Stimulated activated naive CD8-positive, alpha-beta T cell treated with anti-CD3 and anti-CD28 coated beads, Interleukin-15, amount 100 ng/mL, for 72 hours (primary cell): ENCODE results near the gene CLTA.

Experiments used
- ATAC-seq: fragments of 150-1000 bp; cut with Tn5 transposase; 2 replicates; pipeline ENCODE4 v1.10.0; 2021; ENCODE audit warnings: mild to moderate bottlenecking, moderate library complexity
- DNase-seq, 2 donors: peaks; one replicate each; pipeline ENCODE4 v3.0.0; 2021 to 2022
- H3K27ac Mint-ChIP-seq, 2 donors: one replicate each; pipeline ENCODE4 v1.8.0; 2022; ENCODE audit warnings: mild to moderate bottlenecking in 2 of 2, mixed read lengths in 2 of 2, moderate library complexity in 2 of 2
- H3K27me3 Mint-ChIP-seq: one replicate; pipeline ENCODE4 v1.8.0; 2022; ENCODE audit warnings: mixed read lengths
- H3K4me1 Mint-ChIP-seq: one replicate; pipeline ENCODE4 v1.8.0; 2022; ENCODE audit warnings: mild to moderate bottlenecking, mixed read lengths
- H3K4me3 Mint-ChIP-seq, 2 donors: one replicate each; pipeline ENCODE4 v1.8.0; 2022; ENCODE audit warnings: mild to moderate bottlenecking in 2 of 2, mixed read lengths in 2 of 2, moderate library complexity in 1 of 2
- H3K9me3 Mint-ChIP-seq, 2 donors: one replicate each; pipeline ENCODE4 v1.8.0; 2022; ENCODE audit warnings: mixed read lengths in 2 of 2

Gene CLTA, protein sequence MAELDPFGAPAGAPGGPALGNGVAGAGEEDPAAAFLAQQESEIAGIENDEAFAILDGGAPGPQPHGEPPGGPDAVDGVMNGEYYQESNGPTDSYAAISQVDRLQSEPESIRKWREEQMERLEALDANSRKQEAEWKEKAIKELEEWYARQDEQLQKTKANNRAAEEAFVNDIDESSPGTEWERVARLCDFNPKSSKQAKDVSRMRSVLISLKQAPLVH

DNA sequence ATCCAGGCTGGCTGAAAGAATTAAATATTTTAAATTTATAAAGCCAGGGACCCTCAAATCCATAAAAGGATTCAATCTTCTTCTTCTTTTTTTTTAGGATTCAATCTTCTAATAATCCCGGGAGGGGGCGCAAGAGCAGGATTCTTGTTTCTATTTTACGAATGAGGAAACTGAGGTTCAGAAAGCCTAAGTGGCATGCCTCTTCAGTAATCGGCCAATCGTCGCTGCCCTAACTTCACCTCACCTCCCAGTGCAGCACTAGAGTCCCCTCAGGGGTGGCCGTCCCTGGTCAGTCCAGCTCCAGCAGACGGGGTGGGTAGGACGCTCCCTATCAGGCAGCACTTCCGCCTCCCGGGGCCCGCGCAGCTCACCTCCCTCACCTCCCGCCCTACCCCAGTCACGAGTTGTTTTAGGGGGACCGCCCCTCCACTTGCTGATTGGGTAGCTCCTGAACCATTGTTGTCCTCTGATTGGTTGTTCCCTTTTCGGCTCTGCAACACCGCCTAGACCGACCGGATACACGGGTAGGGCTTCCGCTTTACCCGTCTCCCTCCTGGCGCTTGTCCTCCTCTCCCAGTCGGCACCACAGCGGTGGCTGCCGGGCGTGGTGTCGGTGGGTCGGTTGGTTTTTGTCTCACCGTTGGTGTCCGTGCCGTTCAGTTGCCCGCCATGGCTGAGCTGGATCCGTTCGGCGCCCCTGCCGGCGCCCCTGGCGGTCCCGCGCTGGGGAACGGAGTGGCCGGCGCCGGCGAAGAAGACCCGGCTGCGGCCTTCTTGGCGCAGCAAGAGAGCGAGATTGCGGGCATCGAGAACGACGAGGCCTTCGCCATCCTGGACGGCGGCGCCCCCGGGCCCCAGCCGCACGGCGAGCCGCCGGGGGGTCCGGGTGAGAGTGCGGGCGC is at the start of gene CLTA:
Gene CLTA (plus strand): TSS at position 534 of the 902 bp plus-strand sequence. CDS start 136 bp downstream, at position 670.
- peak within 1 kb of the TSS; percentile 87 to 97 for H3K4me3 Mint-ChIP-seq
- H3K27me3 Mint-ChIP-seq: peaks cover 14% of the 10 kb centered on the region
- peak within 1 kb of the TSS; percentile 94 to 97 for H3K27ac Mint-ChIP-seq
- DNase-seq (peak; percentile 91 to 96), ATAC-seq (peak; percentile 99)
- no peaks in the 10 kb centered on the region for H3K9me3 Mint-ChIP-seq
- peaks cover 50% of the 10 kb centered on the region for H3K4me1 Mint-ChIP-seq

DNA sequence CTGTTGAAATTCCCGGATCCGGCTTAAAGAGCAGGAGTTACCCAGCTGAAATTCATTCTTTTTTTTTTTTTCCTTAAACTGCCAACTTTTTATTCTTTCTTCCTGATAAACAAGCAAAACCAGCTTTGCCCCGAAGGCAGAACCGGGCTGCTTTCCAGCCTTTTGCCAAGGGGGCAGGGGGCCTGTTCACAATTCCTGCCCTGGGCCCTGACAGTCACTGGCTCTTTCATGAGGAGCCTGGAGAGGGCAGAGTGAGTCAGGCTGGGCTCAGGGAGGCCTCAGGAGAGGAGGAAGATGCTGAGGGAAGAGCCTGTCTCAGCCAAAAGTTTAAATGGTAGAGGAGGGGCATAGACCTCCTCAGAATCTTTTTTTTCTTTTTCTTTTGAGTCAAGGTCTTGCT is 49.4 kb upstream of the CLTA start:
- H3K27ac Mint-ChIP-seq: peak overlapping the region in 1 of 2 donors; percentile 29

DNA sequence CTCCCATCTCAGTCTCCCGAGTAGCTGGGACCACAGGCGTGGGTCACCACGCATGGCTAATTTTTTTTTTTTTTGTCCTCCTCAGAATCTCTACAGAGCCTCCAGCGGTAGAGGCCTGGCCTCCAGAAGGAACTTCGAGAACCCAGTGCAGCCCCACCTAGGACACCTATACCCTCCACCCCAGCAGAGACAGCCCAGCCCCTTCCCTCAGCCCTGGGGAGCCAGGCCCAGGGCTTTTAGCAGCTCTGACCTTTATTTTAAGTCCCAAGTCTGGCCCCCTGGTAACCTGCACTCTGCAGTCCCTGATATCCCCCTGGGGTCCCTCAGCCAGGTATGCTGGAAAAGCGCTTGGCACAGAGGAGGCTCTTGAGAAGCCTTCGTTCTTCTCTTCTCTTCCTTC is 49.0 kb upstream of the CLTA start:
- peak overlapping the region in 1 of 2 donors; percentile 52 for H3K4me3 Mint-ChIP-seq

More for the DNA sequence above, 49.4 kb upstream of the CLTA start:
- H3K4me1 Mint-ChIP-seq: peaks cover 91% of the 10 kb centered on the region
- ATAC-seq: no peak
- DNase-seq: no peak
- H3K9me3 Mint-ChIP-seq: peaks cover 11 to 13% of the 10 kb centered on the region in 2 donors
- H3K4me3 Mint-ChIP-seq: no peak overlapping the region
- H3K27me3 Mint-ChIP-seq: peaks cover 13% of the 10 kb centered on the region

DNA sequence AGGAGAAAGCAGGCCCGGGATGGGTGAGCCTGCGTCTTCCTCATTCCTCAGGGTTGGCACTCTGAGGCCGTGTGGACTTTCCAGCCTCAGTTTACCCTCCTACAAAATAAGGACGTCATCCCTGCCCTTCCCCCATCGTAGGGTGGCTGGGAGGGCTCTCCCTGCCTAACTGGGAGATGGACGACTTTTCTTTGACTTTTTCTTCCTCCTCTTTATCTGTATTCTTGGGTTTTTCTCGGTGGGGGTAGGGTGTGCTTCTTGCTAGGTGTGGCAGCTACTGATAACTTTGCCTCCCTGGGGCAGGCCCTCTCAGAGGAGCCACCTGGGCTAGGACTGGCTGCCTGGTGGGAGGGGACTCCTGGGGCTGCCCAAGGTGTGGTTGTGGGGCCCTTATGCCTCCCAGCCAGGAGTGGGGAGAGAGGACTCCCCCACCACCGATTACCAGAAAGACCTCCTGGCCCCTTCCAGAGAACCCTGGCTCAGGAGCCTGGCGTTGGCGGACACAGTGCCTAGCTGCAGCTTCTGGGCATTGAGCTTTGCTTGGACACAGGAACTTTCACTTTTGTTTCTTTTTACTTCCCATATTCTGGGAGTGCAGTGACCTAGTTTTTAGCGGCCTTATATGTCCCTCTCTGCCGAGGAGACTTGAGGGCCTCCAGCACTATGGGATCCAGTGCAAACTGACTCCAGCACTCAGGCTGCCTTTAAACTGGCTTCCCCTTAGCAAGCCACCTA is 48.0 kb upstream of the CLTA start:
- Mint-ChIP-seq H3K9me3 (peaks cover 14 to 16% of the 10 kb centered on the region in 2 donors), H3K4me3 (peak overlapping the region; percentile 82 to 87), H3K27ac (peak overlapping the region; percentile 87 to 96), H3K4me1 (peaks cover 92% of the 10 kb centered on the region), H3K27me3 (peaks cover 13% of the 10 kb centered on the region)
- DNase-seq (no peak), ATAC-seq (no peak)

More for the DNA sequence above, 49.0 kb upstream of the CLTA start:
- ATAC-seq (no peak), DNase-seq (no peak)
- Mint-ChIP-seq H3K9me3 (peaks cover 14 to 16% of the 10 kb centered on the region in 2 donors), H3K4me1 (peaks cover 91% of the 10 kb centered on the region), H3K27ac (peak overlapping the region in 1 of 2 donors; percentile 29), H3K27me3 (peaks cover 13% of the 10 kb centered on the region)

DNA sequence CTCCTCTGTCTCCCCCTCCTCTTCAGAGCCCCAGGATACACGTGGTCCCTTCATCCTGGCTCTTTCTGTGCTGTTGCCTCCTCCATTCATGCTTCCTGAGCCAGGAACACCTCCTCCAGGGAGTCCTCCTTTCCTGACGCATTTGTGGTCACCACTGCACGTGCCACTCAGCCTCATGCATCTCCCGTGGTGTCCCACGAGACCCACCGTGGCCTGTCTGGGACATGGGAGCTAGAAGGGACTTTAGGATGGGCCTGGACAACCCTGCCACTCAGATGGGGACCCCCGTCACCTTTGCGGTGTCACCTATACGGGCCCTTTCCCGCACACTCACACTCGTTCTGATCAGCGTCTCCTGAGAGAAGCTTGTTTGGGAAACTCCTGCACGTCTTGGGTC is 47.5 kb upstream of the CLTA start:
- no peak for DNase-seq
- H3K4me3 Mint-ChIP-seq: peak overlapping the region; percentile 82 to 87
- peaks cover 11% of the 10 kb centered on the region for H3K27me3 Mint-ChIP-seq
- ATAC-seq: no peak
- peaks cover 14 to 16% of the 10 kb centered on the region in 2 donors for H3K9me3 Mint-ChIP-seq
- peak overlapping the region; percentile 87 to 96 for H3K27ac Mint-ChIP-seq
- peaks cover 94% of the 10 kb centered on the region for H3K4me1 Mint-ChIP-seq

DNA sequence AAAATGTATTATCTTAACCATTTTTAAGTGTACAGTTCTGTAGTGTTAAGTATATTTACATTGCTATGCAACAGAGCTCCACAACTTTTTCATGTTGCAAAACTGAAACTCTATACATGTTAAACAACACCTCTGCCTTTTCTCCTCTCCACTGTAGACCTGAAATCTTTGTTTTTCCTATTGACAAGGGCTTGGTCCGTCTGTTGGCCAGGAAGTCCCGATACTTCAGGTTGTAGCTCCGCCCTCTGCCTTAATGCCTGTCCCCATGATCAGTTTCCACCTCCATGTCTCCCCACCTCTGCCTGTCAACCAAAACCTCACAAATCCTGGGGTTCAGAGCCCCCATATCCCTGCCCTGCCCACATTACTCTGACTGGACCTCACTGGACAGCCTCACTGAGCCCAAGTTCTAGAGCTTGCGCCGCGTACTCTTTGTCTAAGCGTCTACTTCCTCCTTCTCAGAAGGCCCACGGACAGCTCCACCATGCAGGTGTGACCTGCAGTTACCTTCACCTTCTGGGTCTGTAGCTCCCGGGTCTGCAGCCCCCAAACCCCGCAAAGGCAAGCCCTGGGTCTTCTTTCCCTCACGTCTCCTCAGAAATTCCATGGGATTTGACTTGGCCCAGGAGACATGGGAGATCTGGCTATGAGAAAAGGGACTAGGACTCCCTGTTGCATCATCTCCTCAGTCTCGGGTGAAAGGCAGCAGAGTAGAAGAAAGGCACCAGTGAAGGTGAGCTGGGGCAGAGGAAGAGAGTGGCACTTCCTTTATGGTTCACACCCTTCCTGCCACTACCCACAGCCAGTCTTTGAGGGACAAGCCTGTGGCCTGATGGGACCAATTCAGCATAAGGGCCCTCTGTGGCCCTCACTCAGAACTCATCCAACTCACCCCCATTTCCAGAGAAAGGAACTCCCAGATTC is 46.1 kb upstream of the CLTA start:
- peak overlapping the region; percentile 82 to 87 for H3K4me3 Mint-ChIP-seq
- DNase-seq: peak in 1 of 2 donors; percentile 46
- ATAC-seq: peak; percentile 61
- H3K27ac Mint-ChIP-seq: peak overlapping the region; percentile 96 to 97
- no peaks in the 10 kb centered on the region for H3K27me3 Mint-ChIP-seq
- H3K4me1 Mint-ChIP-seq: peaks cover 94% of the 10 kb centered on the region
- H3K9me3 Mint-ChIP-seq: peaks cover 14 to 16% of the 10 kb centered on the region in 2 donors

DNA sequence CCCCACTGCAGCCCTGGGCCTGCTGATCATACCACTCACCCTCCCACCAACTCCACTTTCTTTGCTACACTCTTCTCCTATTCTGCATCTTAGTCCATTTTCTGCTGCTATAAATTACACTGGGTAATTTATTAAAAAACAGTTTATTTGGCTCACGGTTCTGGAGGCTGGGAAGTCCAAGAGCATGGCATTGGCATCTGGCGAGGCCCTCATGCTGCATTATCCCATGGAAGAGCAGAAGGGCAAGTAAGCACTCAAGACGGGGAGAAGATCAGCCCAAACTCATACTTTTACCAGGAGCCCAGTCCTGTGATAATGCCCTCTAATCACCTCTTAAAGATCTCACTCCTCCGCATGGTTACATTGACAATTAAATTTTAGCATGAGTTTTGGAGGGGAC is 44.8 kb upstream of the CLTA start:
- DNase-seq: no peak
- Mint-ChIP-seq H3K4me1 (peaks cover 94% of the 10 kb centered on the region), H3K9me3 (peaks cover 14 to 16% of the 10 kb centered on the region in 2 donors), H3K27ac (no peak overlapping the region), H3K4me3 (no peak overlapping the region), H3K27me3 (no peaks in the 10 kb centered on the region)
- no peak for ATAC-seq

DNA sequence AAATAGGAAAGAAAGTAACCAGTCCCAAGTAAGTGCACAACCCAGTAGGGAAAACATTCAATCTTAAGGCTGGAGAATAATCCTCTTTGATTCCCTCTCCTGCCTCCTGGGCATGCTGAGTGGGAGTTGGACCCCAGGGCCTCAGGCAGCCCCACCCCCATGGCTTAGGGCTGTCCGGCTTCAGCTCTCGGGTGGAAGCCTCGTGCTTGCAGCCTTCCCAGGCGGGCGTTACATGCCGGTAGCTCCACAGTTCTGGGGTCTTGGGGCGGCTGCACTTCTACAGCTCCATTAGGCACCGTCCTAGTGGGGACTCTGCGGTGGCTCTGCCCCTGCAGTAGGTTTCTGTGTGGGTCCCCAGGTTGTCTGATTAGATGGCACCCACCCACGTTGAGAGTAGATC is 44.1 kb upstream of the CLTA start:
- Mint-ChIP-seq H3K4me1 (peaks cover 94% of the 10 kb centered on the region), H3K27ac (no peak overlapping the region), H3K27me3 (no peaks in the 10 kb centered on the region), H3K9me3 (peaks cover 14 to 16% of the 10 kb centered on the region in 2 donors), H3K4me3 (no peak overlapping the region)
- DNase-seq (no peak), ATAC-seq (no peak)

DNA sequence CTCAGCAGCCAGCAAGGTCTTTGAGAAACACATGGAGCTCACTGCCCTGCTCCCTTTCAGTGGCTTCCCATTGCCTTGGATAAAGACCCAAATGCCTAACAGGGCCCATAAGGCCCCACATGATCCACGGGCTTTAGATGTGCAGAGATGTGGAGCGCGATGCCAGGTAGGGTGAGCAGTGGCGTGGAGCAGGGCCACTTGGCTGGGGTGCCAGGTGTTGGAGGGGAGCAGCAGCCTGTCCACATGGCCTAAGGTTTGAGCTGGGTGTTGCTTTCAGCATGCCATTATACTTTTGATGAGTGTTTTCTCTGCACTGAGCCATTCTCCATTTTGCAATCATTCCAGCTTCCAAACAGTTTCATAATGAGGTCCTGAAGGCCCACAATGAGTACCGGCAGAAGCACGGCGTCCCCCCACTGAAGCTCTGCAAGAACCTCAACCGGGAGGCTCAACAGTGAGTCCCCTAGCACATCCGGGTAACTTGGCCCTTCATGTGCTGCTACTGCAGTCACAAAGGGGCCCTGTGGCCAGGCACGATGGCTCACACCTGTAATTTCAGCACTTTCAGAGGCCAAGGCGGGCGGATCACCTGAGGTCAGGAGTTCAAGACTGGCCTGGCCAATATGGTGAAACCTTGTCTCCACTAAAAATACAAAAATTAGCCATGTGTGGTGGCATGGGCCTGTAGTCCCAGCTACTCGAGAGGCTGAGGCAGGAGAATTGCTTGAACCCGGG is 43.1 kb upstream of the CLTA start:
- DNase-seq (no peak), ATAC-seq (no peak)
- no peak overlapping the region for H3K4me3 Mint-ChIP-seq
- no peak overlapping the region for H3K27ac Mint-ChIP-seq
- H3K9me3 Mint-ChIP-seq: peaks cover 14 to 16% of the 10 kb centered on the region in 2 donors
- peaks cover 92% of the 10 kb centered on the region for H3K4me1 Mint-ChIP-seq
- no peaks in the 10 kb centered on the region for H3K27me3 Mint-ChIP-seq

DNA sequence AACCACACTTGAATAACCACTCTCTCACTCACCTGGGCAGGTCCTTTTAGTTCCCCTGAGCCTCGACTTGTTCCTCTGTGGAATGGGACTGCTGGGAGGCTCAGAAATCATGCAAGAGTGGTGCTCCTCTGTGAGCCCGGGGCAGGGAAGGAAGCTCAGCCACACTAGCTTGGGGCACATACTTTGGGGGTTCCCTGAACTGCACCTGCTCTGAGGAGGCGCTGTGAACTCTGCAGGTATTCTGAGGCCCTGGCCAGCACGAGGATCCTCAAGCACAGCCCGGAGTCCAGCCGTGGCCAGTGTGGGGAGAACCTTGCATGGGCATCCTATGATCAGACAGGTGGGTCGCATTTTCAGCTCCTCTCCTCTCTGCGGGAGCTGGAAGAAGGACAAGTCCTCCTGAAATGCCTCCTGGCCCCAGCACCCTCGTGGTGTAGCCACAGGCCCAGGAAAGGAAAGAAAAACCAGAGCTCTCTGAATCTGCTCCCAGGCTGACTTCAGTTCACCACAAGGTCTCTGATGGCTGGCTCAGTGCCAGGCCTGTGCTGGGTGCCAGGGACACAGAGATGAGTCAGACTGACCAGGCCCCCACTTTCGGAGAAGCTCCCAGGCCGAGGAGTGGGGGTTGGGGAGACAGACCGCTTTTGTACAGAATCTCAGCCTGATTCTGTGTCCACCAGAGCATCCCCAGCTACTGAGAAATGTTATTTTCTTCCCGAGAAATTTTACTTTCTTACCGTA is 42.2 kb upstream of the CLTA start:
- H3K27me3 Mint-ChIP-seq: no peaks in the 10 kb centered on the region
- DNase-seq (peak; percentile 72 to 88), ATAC-seq (peak; percentile 70)
- H3K4me3 Mint-ChIP-seq: peak overlapping the region; percentile 20 to 40
- peaks cover 14 to 16% of the 10 kb centered on the region in 2 donors for H3K9me3 Mint-ChIP-seq
- H3K27ac Mint-ChIP-seq: no peak overlapping the region
- H3K4me1 Mint-ChIP-seq: peaks cover 91% of the 10 kb centered on the region

DNA sequence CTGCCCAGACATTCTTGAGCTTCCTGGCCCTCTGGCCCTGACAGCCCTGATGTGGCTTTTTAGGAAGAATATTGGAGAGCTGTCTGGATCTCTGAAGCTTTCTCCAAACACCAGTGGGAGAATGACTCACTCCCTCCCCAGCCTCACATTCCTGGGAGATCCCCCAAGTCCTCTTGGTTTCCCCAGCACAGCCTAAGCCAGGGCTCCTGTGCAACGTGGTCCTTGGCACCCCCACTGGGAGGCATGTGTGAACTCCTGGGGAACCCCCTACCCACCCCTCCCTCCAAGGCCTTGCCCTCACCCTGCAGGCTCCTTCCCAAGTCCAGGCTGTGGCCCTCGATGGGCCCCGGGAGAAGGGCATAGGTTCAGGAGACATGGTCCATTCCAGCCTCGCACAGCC is 41.5 kb upstream of the CLTA start:
- no peak overlapping the region for H3K27ac Mint-ChIP-seq

DNA sequence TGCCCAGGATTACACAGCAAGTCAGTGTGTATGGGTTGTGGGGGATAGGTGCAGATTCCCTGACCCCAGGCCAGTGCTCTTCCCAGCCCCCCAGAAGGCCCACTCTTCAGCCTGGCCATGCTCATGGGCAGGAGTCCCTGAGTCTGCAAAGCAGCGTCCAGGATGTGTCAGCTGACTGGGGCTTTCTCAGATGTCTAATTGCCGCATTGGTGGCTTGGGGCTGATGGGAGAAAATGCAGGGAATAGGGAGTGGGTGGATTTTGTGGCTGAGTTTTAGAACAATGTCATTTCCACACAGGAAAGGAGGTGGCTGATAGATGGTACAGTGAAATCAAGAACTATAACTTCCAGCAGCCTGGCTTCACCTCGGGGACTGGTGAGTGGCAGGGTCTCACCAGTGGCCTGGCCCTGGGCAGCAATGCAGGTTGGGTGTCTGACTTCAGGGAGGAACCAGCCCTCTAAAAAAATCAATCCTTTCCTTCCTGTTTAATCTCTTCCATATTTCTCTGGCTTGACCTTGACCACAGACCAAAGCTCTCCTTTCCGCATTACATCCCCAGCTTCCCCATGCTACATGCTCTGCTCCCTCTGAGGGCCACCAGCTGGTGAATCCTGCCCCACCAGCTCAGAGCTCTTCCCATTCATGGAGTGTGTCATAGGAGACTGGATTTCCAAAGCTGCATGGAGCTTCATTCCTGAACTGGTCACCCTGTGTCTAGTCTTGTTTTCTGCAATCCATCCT is 40.0 kb upstream of the CLTA start:
- Mint-ChIP-seq H3K4me1 (peaks cover 84% of the 10 kb centered on the region), H3K27ac (peak overlapping the region; percentile 27 to 72), H3K4me3 (peak overlapping the region; percentile 78 to 86), H3K9me3 (peaks cover 8 to 9% of the 10 kb centered on the region in 2 donors), H3K27me3 (no peaks in the 10 kb centered on the region)
- no peak for DNase-seq
- no peak for ATAC-seq

More for the DNA sequence above, 41.5 kb upstream of the CLTA start:
- no peaks in the 10 kb centered on the region for H3K27me3 Mint-ChIP-seq
- peaks cover 91% of the 10 kb centered on the region for H3K4me1 Mint-ChIP-seq
- peaks cover 14 to 16% of the 10 kb centered on the region in 2 donors for H3K9me3 Mint-ChIP-seq
- DNase-seq (no peak), ATAC-seq (no peak)
- no peak overlapping the region for H3K4me3 Mint-ChIP-seq
